HepG2 (cell line): ENCODE results near the gene TNS1.

ENCODE experiments used
- KLF13 ChIP-seq: sonication (generic); formaldehyde crosslinking; IDR thresholded peaks from 2 replicates; pipeline ENCODE4 v1.4.0; 2020; ENCODE audit warnings: mild to moderate bottlenecking, missing genetic modification reagents
- TF ChIP-seq, protein P1 (sequence below): IDR thresholded peaks from 2 replicates; pipeline ENCODE4 v1.6.1; 2016; ENCODE audit warnings: low read depth, control low read depth

DNA sequence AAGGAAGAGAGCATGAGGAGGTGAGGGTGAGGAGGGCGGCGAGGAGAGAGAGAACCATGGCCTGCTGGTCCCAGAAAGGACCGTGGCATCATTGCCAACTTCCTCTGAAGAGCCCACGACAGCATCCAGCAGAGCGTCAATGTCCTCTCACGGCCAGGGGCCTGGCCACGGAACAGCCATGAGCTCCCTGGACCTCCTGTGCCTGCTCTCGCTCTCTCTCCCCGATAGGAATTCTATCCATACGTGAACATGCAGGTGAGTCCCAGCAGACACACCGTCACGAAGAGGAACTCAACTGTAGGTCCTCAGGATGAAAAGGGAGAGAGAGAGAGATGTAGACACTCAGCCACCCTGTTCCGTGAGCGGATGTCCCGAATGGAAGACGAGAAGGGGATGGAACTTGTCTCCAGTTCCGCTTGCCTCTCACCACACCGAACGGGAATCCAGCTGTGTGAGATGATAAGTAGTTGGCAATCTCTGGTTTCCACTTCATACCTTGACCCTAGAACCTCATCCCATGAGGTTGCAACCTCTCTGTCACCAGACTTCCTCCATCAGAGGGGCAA is 107.6 kb downstream of the TNS1 start:
- TF ChIP-seq, protein P1, sequence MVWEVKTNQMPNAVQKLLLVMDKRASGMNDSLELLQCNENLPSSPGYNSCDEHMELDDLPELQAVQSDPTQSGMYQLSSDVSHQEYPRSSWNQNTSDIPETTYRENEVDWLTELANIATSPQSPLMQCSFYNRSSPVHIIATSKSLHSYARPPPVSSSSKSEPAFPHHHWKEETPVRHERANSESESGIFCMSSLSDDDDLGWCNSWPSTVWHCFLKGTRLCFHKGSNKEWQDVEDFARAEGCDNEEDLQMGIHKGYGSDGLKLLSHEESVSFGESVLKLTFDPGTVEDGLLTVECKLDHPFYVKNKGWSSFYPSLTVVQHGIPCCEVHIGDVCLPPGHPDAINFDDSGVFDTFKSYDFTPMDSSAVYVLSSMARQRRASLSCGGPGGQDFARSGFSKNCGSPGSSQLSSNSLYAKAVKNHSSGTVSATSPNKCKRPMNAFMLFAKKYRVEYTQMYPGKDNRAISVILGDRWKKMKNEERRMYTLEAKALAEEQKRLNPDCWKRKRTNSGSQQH (CRISPR knock-in tag) = no peak
- TF ChIP-seq KLF13 = no peak
